Islet of Langerhans (tissue), 1 donor: Measurements from ENCODE around the gene NELL1.

Experiments
- FAIRE-seq: peaks from one replicate; lab custom pipeline; 2011; peaks lifted over from hg19 to GRCh38; lab: Jason Lieb, UNC

NELL1 gene

DNA sequence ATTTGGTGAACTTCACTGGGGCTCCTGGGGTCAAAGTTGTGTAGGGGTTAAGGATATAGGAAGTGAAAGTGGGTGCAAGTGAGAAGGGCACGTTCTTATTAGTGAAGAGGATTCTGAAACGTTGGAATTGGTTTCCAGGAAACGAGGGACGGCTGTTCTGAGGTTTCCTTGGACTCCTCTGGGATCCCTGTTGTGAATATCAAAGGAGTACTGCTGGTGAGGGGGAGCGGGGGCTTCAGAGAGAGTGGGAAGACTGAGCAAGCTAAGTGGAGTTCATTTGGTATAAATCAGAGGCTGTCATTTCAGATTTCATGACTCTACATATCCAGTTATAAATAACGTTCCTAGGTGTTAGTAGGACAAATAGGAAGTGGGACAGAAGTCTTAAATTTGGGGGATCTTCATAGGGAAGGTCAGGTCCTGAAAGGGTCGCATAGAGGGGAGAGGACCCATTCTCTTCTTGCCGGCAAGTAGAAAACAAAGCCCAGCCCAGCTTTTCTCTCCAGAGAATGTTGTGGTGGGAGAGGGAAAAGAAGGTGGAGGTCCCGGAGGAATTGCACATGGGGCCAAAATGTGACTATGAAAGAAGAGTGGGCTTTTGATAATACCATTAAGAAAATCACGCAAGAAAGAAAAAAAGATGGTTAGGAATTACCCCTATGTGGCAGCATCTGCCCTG, 1.1 kb upstream of the NELL1 start:
- no peak for FAIRE-seq

DNA sequence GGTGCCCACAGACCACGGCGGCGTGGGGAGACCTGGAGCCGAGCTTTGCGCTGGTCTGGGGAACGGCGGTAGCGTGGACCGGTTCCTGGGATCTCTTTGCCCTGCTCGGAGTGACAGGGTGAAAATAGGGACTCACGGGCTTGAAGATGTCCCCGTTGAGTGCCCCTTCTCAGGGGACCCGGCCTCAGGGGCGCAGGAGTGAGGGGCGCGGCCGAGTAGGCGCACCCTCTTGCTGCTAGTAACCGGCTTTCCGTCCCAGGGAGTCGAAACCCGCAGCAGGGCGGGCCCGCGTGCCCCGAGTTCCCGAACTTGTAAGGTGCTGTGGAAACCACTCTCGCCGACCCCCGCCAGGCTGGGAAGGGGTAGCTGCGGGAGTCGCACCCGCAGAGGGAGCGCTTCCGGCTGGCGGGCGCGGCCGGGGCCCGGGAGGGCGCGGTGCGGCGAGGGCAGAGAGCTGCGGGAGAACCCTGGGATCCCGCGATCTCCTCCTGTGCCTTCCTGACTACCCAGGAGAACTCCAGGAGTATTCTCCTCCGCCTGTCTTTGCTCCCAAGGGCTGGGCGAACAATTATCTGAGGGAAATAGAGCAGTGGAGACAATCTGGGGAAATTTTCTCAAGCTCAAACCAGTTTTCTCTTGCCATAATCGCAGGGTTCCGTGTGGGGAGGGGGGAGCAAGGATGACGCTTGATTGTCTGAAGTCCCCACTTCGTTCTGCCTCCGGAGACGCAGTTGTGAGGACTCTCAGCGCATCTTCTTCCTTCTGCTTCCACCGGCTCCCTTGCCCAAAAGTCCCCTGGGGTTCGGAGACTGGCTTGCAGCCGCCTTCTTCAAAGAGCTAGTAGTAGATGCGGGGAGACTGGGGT, 666 bp downstream of the NELL1 start:
- FAIRE-seq, result no peak

DNA sequence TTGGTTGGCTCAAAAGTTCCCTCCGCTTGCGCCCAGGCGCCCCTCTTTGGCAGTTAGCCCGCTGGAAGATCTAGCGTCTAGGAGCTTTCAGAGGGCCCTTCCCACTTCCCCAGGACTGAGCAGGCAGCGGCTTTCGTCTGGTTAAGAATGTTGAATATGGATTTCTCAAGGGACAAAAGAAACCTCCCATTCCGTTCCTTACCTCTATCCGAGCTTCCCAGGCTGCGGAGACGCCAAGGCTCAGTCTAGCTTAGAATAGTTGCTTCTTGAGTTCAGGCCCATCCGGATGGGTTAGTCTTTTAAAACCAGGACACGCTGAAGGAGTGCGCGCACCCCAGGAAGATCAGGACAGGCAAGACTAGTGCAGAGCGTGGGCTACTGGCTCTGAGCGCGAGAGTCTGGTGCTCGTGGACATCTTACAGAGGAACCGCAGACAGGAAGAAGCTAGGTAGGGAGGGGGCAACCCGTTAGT, 1.6 kb downstream of the NELL1 start:
- no peak for FAIRE-seq

DNA sequence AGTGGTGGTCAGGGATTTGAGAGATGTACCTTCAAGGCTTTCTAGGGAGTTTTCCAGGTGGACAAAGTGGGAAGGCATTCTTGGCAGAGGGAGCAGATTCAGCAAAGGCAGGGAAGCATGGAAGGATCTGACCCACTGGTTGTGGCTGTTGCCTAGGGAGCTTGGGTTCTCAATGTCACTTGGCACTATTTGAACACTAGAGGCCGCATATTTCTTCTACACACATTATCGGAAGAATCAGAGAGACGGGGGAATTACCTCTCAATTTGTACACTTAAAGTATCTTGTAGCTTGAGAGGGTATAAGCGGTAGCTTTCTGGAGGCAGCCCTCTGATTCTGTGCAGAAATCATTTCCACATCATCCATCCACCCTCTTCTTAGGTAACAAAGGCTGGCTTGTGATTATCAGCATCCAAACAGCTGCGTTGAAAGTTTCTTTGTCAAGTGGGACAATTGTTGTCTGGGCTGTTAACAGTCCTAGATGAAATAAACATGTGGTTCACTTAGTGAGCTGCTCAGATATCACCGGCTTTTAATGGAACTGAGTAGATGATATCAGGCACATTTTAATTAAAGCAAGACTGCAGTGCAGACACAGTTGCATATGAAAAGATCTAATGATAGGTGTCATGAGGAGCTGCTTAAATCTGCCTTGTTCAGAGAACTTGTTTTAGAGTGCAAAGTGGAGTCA, 2.6 kb downstream of the NELL1 start:
- no peak for FAIRE-seq

DNA sequence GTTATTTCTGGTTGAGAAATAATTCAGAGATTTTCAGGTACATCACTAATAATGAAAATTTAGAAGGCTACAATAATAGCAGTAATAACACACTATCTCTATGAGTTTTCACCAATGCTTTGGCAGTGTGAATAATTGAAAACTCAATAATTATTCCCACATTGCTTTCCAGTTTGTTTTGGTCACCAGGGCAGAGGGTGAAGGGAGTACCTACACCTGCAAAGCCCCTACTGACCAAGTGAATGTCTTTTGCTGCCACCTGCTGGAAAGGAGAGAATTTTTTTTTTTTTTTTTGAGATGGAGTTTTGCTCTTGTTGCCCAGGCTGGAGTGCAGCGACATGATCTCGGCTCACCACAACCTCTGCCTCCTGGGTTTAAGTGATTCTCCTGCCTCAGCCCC, 3.2 kb downstream of the NELL1 start:
- no peak for FAIRE-seq

DNA sequence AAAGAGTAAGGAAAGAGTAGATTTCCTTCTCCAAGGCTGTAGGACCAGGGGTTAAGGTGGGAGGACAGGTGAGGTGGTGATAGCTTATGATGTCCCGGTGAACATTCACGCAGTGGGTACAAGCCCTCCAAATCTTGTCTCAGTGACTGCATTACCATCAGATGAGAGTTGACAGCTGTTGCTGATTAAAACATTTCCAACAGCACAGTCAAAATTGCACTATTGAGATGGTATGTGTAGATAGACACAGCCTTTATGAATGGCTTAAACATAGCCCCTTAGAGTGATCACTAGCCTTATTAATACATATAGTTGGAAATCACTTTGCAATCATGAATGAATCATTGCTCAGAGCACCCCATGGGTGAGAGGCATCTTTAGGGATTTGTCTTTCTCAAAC, 7.3 kb downstream of the NELL1 start:
- no peak for FAIRE-seq

DNA sequence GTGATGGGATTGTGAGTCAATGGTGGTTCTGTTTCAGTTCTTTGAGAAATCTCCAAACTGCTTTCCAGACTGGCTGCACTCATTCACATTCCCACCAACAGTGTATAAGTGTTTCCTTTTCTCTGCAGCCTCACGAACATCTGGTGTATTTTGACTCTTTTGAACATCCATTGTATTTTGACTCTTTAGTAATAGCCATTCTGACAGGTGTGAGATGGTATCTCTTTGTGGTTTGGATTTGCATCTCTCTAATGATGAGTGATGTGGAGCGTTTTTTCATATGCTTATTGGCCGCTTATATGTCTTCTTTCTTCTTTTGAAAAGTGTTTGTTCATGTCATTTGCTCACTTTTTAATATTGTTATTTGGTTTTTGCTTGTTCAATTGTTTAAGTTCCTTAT, 19.4 kb downstream of the NELL1 start:
- FAIRE-seq, result no peak

DNA sequence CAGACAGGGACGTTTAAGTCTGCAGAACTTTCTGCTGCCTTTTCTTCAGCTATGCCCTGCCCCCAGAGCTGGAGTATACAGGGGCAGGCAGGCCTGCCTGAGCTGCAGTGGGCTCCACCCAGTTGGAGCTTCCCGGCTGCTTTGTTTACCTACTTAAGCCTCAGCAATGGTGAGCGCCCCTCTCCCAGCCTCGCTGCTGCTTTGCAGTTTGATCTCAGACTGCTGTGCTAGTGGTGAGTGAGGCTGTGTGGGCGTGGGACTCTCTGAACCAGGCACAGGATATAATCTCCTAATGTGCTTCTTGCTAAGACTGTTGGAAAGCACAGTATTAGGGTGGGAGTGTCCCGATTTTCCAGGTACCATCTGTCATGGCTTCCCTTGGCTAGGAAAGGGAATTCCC, 38.5 kb downstream of the NELL1 start:
- no peak for FAIRE-seq

DNA sequence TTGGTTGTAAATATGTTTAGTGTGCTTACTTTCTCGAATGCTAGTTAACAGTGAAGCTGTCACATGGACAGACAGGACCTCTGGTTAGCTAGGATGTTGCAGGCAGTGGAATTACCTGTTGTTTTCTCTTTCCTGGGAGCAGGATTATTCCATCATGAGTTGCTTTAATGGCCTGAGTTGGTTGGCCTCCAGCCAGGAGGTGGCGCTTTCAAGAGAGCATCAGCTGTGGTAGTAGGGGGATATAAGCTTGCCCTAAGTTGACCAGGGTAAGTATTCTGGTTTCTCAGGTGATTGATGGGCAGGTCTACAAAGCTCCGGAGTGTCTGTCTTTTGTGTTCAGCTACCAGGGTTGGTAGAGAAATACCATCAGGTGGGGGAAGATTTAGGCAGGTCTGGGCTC, 43.5 kb downstream of the NELL1 start:
- no peak for FAIRE-seq

DNA sequence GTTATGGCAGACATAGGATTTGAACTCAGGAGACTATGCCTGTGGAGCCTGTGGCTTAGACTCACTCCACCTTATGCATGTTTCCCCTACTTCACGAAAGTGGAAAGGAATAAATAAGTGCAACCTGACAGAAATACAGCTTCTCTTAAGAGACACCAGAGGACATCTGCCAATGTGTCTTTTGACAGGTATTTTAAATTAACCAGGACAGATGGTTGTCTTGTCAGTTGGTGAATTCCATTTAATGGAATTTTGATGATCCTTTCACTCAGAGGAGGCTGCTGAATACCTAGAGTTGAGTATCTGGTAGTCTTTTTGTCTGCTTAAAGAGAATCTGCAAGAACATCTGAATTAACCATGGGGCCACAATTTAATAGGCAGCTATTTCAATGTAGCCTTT, 46.1 kb downstream of the NELL1 start:
- FAIRE-seq, result no peak

DNA sequence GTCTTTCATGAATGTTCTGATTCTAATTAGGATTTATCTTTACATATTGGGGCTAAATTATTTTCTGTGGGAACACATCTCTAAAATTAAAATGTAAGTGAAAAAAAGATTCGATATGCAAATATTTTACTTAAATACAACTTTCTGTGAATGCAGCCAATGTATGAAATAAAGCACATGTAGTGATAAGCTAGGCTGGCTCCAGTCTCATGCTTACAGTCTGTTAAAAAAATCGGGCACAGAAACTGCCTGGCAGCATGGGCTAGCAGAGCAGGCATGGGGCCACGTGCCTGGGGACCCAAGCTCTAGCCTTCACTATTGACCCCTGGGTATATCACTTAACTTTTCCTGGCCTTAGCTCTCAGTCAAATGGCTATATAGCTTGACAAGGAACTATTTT, 46.5 kb downstream of the NELL1 start:
- no peak for FAIRE-seq

DNA sequence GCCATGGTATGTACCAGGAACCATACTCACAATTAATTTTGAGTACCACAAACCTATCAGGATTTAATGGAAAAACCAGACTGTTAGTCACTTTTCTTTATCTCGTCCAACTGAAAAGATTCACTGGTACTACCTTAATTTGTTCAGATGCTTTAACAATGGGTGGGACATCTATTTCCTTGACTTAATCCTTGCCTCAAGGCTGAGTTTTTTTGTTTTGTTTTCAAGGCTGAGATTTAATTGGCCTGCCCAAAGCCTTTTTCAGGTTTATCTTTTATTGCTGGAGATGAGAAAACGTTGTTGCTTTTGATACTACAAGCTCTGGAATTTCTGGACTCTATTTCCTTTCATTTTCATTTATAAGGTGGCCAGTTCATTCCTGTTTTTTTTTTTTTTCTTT, 50.4 kb downstream of the NELL1 start:
- no peak for FAIRE-seq

DNA sequence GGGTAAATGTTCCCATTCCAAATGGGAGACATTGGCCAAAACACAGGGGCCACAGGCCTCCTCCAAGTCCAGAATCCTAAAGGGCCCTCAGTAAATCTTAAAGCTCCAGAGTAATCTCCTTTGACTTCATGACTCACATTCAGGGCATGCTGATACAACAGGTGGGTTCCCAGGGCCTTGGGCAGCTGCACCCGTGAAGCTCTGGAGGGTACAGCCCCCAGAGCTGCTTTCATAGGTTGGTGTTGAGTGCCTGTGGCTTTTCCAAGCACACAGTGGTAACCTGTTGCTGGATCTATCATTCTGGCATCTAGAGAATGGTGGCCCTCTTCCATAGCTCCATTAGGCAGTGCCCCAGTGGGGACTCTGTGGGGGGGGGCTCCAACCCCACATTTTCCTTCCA, 54.0 kb downstream of the NELL1 start:
- no peak for FAIRE-seq

DNA sequence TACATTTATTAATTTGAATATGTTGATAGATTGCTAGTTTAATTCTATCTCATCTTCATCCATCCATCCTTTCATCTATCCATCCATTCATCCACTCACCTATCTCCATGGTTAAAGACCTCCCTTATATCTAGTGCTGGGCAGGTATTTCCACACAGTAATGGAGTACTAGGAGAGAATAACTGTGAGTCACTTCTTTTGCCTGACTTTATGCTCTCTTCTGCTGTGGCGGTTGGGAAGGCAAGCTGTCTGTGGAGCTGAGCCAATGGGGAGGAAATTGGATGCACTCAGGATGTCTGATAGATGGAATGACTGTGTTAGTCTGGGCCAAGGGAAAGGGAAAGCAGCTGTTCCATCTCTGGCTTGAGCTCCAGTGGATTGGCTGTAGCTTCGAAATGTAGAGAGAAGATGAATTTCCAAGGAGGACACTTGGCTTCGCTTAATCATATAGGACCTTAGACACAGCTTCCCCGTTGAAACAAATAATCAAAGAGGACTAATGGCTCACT, 60.3 kb downstream of the NELL1 start:
- FAIRE-seq, result no peak

DNA sequence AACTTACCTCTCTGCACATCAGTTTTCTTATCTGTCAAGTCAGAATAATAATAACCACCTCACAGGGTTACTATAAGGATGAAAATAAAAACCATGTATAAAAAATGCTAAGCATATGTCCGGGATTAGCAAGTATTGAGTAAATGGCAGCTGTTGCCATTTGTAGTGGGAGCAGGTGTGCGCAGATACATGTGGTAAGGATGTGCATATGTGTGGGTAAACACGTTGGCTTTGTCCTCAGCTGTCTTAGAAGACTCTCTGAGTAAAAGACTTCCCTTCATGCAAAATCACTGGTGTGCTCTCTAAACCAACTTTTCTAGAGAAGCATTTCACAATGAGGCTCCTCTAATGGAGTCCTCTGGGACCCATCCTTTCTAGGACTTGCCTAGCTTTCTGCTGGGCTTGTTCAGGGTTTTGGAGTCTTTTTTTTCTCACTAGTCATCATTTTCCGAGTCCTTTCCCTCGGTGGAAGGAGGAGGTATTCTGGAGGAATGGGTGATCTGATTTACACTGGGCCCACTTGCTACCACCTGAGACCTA, 62.4 kb downstream of the NELL1 start:
- FAIRE-seq, result no peak

DNA sequence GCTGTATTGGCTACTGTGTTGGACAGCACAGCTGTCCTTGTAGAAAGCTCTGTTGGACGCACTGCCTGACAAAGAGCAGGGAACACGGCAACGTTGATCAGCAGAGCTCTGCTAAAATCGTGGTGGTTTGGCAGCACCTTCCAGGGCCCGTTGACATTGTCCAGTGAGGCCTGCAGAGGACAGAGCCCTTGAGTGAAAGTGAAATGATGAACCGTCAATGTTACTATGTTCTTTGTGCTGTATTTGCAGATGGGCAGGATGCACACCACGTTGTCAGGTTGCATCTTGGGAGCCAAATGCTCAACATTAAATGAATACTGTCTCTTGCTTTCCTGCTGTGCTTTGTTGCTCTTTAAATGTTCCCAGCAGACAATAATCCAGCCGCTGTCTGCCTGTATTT, 69.7 kb downstream of the NELL1 start:
- FAIRE-seq, result no peak

DNA sequence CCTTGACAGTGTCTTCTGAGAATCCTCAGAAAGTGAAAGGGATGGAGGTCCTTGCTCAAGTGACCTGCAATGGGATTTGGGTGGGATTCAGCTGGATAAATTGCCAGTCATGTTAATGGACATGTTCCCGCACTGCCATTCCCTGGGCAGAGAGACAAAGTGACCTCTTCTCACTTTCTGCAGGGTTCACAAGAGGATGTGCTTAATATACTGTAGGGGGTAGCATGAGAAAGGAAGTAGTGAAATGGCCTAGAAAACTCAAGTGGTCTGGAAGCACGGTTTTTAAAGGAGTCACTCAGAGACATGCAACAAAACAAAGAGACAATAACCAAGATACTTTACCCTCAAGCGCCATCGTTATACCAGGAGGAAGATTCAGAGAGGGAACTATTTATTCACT, 70.2 kb downstream of the NELL1 start:
- no peak for FAIRE-seq

DNA sequence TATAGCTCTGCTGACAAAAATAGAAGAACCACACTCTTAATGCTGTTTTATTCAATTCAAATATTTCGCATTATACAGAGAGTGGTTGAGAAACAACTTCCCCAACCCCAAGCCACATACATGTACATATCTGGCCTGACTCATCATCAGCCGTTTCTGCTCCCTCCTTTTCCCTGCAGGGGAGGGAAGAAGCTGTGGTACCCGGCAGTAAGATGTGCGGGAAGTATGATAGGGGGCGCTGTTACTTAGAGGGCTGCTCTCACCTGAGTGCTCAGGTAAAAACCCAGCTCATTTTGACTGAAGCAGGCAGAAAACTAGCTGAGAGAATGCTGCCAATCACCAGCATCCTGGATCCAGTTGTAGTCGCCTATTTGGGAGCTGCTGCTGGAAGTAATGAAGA, 85.5 kb downstream of the NELL1 start:
- FAIRE-seq, result no peak

DNA sequence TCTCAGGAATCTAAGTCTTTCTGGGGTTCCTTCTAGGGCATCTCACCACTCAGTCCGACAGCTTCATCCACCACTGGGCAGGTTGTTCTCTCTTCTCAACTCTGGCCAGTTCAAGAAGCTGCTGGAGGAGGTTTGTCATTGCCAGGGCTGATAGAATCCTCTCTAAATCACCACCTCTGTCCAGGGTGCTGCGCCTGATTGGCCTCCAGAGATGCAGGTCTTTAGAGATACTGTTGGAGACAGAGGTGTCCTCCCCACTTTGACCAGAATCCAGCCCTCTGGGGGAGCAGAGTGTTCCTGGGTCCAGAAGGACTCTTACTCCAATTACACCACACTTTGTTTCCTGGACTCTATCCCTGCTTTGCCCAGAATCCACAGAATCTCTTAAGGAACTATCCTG, 90.2 kb downstream of the NELL1 start:
- no peak for FAIRE-seq

DNA sequence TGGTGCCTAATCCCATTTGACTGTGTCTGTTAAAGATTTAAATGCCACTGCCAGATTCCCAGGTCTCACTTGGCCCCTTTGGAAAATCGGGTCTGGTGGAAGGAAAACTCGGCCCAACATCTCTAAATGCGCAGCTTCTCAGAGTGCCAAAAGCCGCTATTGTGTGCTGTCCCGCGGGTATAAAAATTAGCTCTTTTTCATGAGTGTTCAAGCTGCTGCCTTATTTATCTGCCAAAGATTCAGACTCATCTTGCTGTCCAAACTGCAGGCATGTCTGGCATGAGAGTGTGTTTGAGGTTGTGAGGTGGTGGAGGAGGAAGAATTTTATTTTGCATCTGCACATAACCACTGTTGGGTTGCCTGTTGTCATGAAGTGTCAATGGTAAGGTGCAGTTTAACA, 91.4 kb downstream of the NELL1 start:
- no peak for FAIRE-seq

DNA sequence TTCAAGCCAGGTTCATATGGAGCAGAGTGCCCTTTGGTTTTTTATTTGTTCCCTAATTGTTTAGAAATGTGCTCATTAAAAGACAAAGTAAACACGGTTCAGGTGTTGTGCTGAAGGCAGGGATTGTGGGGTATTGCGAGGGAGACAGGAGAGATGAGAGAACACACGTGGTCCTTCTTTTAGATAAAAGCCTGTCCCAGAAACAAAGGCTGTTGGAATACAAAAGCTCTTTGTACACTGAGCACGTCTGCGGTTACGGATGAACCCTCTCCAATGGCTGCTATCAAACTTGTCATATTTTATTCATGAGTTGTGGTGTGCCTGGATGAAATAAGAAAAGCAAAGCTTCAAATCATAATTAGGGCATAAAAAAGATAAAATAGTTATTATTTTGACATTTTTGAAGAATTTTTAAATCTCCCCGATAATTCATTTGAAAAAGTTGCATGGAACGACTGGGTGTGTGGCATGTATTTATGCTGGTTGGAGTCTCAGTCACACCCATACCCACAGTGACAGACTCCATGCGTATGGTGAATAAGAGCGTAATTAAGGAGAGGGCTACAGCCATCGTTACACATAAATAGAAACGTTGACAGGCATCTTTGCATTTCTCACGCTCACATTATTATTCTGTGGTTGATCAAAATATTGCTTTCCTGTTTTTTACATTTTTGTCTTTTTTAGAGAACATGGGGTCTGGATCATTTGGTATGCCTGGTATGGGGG, 92.9 kb downstream of the NELL1 start:
- no peak for FAIRE-seq

DNA sequence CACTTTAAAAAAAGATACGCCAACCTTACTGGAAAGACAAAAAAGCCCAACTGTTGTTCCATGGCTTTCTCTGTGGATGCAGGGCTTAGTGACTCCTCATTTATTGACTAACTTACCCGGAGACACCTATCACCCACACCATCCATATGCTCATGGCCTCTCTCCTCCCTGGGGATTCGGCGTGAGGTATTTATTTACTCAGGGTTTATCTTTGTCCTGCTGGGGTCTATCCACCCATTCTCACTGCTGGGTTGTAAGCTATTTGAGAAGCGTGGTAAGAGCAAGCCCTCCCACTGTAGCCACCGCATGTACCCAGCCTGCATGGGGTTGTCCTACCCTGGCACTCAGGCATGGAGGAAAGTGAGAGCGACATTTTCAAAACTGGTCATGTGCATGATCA, 93.6 kb downstream of the NELL1 start:
- FAIRE-seq, result no peak
